ENCODE results near the gene APOBEC4. TPM values are rescaled to one million over a fixed set of nuclear protein-coding genes. Genes with fewer than 3 reads are reported as not detected.

APOBEC4 gene
- total and polyA plus RNA-seq, 10 of the 15 experiments (the other 5 are each of a cell fraction or from before 2014, with no cell fraction given): 0.04 to 0.25 (median 0.06) TPM; not detected in 5

DNA sequence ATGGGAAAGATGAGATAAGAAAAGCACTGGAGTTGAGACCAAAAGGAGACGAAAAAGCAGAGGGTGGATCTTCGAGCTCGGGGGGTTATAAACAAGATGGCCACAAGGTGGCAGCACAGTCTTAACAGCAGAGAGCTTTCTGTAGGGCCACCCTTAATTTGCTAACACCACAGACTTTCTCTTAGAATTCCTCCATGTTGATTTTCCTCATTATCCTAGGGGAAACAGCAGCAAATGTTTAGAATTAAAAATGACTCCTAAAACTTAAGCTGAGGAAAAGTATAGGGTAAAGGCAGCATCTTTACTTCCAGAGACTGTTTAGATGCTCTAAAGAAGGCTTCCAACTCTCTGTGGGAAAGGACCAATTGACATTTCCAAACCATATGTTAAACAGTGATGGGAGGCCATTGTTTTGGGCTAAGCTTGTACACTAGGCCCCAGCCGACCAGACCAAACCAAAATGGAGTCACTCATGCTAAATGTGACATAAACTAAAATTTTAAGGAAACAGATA, 2.5 kb upstream of the APOBEC4 start (continued):
- TF ChIP-seq, protein P1, sequence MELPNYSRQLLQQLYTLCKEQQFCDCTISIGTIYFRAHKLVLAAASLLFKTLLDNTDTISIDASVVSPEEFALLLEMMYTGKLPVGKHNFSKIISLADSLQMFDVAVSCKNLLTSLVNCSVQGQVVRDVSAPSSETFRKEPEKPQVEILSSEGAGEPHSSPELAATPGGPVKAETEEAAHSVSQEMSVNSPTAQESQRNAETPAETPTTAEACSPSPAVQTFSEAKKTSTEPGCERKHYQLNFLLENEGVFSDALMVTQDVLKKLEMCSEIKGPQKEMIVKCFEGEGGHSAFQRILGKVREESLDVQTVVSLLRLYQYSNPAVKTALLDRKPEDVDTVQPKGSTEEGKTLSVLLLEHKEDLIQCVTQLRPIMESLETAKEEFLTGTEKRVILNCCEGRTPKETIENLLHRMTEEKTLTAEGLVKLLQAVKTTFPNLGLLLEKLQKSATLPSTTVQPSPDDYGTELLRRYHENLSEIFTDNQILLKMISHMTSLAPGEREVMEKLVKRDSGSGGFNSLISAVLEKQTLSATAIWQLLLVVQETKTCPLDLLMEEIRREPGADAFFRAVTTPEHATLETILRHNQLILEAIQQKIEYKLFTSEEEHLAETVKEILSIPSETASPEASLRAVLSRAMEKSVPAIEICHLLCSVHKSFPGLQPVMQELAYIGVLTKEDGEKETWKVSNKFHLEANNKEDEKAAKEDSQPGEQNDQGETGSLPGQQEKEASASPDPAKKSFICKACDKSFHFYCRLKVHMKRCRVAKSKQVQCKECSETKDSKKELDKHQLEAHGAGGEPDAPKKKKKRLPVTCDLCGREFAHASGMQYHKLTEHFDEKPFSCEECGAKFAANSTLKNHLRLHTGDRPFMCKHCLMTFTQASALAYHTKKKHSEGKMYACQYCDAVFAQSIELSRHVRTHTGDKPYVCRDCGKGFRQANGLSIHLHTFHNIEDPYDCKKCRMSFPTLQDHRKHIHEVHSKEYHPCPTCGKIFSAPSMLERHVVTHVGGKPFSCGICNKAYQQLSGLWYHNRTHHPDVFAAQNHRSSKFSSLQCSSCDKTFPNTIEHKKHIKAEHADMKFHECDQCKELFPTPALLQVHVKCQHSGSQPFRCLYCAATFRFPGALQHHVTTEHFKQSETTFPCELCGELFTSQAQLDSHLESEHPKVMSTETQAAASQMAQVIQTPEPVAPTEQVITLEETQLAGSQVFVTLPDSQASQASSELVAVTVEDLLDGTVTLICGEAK (IDR thresholded peaks at IDR 0.05; ENCODE audit: borderline replicate concordance): no peak
- no peak for TF ChIP-seq TARDBP (IDR thresholded peaks at IDR 0.05; ENCODE audit: borderline replicate concordance)
- TF ChIP-seq RCOR1 (conservative IDR thresholded peaks at IDR 0.05; ENCODE audit: low read depth, low read length): no peak
- TF ChIP-seq STAT1 (conservative IDR thresholded peaks at IDR 0.05): no peak
- no peak for TF ChIP-seq GATAD2B (conservative IDR thresholded peaks at IDR 0.05; ENCODE audit: low read depth)
- peak; percentile 39; the same call in 1 of the 2 replicates for TF ChIP-seq RB1 (IDR thresholded peaks at IDR 0.05; ENCODE audit: borderline replicate concordance)
- peak; percentile 93 for TF ChIP-seq SMC3 (IDR thresholded peaks at IDR 0.05; ENCODE audit: borderline replicate concordance, low read length)
- TF ChIP-seq, protein P2, sequence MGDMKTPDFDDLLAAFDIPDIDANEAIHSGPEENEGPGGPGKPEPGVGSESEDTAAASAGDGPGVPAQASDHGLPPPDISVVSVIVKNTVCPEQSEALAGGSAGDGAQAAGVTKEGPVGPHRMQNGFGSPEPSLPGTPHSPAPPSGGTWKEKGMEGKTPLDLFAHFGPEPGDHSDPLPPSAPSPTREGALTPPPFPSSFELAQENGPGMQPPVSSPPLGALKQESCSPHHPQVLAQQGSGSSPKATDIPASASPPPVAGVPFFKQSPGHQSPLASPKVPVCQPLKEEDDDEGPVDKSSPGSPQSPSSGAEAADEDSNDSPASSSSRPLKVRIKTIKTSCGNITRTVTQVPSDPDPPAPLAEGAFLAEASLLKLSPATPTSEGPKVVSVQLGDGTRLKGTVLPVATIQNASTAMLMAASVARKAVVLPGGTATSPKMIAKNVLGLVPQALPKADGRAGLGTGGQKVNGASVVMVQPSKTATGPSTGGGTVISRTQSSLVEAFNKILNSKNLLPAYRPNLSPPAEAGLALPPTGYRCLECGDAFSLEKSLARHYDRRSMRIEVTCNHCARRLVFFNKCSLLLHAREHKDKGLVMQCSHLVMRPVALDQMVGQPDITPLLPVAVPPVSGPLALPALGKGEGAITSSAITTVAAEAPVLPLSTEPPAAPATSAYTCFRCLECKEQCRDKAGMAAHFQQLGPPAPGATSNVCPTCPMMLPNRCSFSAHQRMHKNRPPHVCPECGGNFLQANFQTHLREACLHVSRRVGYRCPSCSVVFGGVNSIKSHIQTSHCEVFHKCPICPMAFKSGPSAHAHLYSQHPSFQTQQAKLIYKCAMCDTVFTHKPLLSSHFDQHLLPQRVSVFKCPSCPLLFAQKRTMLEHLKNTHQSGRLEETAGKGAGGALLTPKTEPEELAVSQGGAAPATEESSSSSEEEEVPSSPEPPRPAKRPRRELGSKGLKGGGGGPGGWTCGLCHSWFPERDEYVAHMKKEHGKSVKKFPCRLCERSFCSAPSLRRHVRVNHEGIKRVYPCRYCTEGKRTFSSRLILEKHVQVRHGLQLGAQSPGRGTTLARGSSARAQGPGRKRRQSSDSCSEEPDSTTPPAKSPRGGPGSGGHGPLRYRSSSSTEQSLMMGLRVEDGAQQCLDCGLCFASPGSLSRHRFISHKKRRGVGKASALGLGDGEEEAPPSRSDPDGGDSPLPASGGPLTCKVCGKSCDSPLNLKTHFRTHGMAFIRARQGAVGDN (IDR thresholded peaks at IDR 0.05): peak; percentile 46; the same call in 1 of the 2 replicates
- no peak for TF ChIP-seq HDAC2 (IDR thresholded peaks at IDR 0.05)
- TF ChIP-seq, protein P3, sequence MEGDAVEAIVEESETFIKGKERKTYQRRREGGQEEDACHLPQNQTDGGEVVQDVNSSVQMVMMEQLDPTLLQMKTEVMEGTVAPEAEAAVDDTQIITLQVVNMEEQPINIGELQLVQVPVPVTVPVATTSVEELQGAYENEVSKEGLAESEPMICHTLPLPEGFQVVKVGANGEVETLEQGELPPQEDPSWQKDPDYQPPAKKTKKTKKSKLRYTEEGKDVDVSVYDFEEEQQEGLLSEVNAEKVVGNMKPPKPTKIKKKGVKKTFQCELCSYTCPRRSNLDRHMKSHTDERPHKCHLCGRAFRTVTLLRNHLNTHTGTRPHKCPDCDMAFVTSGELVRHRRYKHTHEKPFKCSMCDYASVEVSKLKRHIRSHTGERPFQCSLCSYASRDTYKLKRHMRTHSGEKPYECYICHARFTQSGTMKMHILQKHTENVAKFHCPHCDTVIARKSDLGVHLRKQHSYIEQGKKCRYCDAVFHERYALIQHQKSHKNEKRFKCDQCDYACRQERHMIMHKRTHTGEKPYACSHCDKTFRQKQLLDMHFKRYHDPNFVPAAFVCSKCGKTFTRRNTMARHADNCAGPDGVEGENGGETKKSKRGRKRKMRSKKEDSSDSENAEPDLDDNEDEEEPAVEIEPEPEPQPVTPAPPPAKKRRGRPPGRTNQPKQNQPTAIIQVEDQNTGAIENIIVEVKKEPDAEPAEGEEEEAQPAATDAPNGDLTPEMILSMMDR (IDR thresholded peaks at IDR 0.05 in 2 of 3, conservative IDR thresholded peaks at IDR 0.05 in 1 of 3; ENCODE audit: control insufficient read depth in 2 of 3, extremely low read depth in 1 of 3, insufficient read depth in 1 of 3, low read depth in 3 of 3, low read length in 3 of 3): peak; percentile 80 to 88 (median 80); a peak in 5 of 6 replicates
- TF ChIP-seq PAX5 (IDR thresholded peaks at IDR 0.05; ENCODE audit: borderline replicate concordance, low read depth, low read length): no peak
- TF ChIP-seq, protein P4, sequence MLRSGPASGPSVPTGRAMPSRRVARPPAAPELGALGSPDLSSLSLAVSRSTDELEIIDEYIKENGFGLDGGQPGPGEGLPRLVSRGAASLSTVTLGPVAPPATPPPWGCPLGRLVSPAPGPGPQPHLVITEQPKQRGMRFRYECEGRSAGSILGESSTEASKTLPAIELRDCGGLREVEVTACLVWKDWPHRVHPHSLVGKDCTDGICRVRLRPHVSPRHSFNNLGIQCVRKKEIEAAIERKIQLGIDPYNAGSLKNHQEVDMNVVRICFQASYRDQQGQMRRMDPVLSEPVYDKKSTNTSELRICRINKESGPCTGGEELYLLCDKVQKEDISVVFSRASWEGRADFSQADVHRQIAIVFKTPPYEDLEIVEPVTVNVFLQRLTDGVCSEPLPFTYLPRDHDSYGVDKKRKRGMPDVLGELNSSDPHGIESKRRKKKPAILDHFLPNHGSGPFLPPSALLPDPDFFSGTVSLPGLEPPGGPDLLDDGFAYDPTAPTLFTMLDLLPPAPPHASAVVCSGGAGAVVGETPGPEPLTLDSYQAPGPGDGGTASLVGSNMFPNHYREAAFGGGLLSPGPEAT (IDR thresholded peaks at IDR 0.05; ENCODE audit: low read depth): 0 out of 2 replicates have a peak, but pooled peaks have one; percentile 16
- no peak for TF ChIP-seq EP300 (IDR thresholded peaks at IDR 0.05; ENCODE audit: borderline replicate concordance in 1 of 2, control insufficient read depth in 1 of 2, low read depth in 2 of 2, low read length in 2 of 2)
